HG03457 (cell line): ENCODE data around the gene PSMA2.
"Not testable (repeated sequence)": the region's sequence is repeated elsewhere in the genome, so short reads cannot be mapped to it uniquely, and the experiment has no call there.

Experiments used
- ATAC-seq: cut with Tn5 transposase; IDR thresholded peaks from one replicate; pipeline ENCODE4 v1.9.1; 2021; ENCODE audit warnings: moderate number of reproducible peaks; ENCODE audit not compliant: unreplicated experiment

PSMA2 gene

GRCh38 chr7:42907316-42907715 is 24.7 kb downstream of the PSMA2 start:
- no peak for ATAC-seq

- ATAC-seq = no peak
Measured at GRCh38 chr7:42906181-42906580, 25.8 kb downstream of the PSMA2 start.

DNA sequence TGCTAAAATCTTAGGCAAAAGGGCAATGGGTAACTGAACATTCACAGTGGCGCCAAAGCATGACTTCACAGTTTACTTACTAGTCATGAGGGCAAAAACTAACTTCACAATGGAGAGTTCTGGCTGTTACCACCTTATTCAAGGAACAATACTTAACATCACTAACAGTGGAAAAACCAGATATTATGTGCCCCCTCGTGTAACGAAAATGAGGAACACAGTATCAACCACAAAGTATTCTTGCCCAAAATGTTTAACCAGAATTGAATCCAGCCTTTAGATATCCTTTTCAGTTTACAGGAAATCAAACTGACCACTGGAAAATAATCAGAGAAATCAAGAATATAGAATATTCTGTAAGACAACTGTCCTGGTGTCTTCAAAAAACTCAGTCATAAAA is 29.6 kb downstream of the PSMA2 start:
- ATAC-seq = no peak

DNA sequence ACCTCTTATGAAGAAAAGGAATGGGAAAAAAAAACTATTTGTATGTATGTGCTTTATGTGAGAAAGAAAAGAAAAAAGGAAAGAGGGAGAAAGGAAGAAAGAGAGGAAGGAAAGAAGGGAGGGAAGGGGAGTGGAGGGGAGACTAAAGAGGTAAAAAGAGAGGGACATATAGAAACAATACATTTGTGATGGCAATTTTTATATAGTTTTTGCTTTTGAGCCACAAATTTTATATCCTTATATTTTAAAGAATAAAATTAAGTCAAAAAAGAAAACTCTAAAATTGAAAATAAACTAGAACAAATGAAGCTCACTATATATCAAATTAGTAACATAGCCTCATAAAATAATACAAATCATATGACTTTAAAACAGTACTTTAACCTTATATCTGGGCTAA is 31.1 kb downstream of the PSMA2 start:
- no peak for ATAC-seq

GRCh38 chr7:42893346-42894240 is 38.4 kb downstream of the PSMA2 start:
- no peak for ATAC-seq

- ATAC-seq = no peak
Measured at GRCh38 chr7:42886893-42887505, 45.0 kb downstream of the PSMA2 start.

- no peak for ATAC-seq
Measured at GRCh38 chr7:42886129-42886528, 45.8 kb downstream of the PSMA2 start.

GRCh38 chr7:42885183-42885582 is 46.8 kb downstream of the PSMA2 start:
- not testable (repeated sequence) for ATAC-seq

DNA sequence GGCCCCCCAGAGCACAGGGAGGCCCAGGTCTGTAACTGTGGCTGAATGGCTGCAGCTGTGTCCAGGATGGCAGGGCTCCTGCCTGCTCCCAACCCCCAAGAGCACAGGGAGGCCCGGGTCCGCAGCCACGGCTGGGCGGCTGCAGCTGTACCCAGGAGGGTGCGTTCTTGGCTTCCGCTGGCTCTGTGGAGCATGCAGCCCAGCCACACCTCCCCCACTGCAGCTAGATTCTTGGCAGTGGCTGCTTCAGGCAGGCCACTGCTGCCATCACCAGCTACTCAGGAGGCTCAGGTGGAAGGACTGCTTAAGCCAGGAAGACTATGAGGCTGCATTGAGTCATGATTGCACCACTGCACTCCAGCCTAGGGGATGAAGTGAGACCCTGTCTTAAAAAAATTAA is 48.0 kb downstream of the PSMA2 start:
- ATAC-seq = no peak

GRCh38 chr7:42880392-42880791 is 51.6 kb downstream of the PSMA2 start:
- ATAC-seq = no peak

GRCh38 chr7:42878303-42878702 is 53.7 kb downstream of the PSMA2 start:
- no peak for ATAC-seq

GRCh38 chr7:42877862-42878261 is 54.1 kb downstream of the PSMA2 start:
- ATAC-seq = no peak

DNA sequence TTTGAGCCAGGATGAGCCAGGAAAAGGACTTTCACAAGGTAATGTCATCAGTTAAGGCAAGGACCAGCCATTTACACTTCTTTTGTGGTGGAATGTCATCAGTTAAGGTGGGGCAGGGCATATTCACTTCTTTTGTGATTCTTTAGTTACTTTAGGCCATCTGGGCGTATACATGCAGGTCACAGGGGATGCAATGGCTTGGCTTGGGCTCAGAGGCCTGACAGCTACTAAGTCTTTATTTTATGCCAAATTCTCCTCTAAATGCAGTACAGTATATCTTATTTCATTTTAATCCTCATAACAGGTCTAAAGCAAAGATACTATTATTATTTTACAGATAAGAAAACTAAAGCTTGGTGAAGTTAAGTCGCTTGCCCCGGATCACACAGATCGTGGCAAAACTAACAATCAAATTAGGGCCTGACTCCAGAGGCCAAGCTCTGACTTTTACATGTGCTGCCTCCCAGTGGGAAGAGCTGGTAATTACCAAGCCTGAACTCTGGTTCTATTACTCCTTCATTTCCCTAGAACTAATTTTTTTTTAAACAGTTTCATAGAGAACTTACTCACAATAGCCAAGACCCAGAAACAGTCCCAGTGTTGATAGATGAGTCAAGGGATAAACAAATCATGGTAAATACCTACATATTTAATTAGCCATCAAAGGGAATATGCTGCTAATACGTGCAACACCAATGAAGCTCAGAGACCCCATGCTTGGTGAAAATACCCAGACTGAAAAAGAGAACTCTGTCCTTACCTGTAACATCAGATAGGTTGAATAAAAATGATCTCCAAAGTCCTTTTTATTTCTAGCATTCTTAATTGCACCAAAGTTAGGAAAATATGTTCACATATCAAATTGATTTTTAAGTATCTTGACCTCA is 55.5 kb downstream of the PSMA2 start:
- peak; percentile 94 for ATAC-seq

- peak; percentile 99 for ATAC-seq
Measured at GRCh38 chr7:42869131-42870020, 62.6 kb downstream of the PSMA2 start.

DNA sequence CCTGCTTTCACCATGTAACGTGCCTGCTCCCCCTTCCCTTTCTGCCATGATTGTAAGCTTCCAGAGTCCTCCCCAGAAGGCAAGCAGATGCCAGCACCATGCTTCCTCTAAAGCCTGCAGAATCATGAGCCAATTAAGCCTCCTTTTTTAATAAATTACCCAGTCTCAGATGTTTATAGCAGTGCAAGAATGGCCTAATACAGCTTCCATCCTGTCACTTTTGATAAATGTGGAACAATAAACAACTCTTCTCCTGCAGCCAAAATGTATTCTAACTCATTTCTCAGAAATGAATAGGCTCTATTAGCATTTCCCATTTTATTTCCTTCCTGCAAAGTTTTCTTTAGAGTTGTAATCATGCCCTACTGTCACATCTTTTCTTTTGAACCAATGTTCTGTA is 63.5 kb downstream of the PSMA2 start:
- no peak for ATAC-seq
